HFF-Myc (cell line): ENCODE results near the gene RENBP.

Experiments
- DNase-seq: peaks from one replicate; pipeline ENCODE4 v3.0.0-alpha.2; 2011; ENCODE audit warnings: low read depth; ENCODE audit errors: extremely low read depth
- H3K4me3 ChIP-seq: replicated peaks from 2 replicates; pipeline ENCODE4 v1.5.1; 2011; ENCODE audit warnings: low read depth, mild to moderate bottlenecking, control low read depth, low read length
- TF ChIP-seq, protein P1 (sequence below): IDR thresholded peaks from 2 replicates; pipeline ENCODE4 v1.5.1; 2012; ENCODE audit warnings: mild to moderate bottlenecking, low read depth, low read length, control low read depth; ENCODE audit errors: missing control alignments

RENBP gene

GRCh38 chrX:153966841-153967535, 22.5 kb upstream of the RENBP start:
- TF ChIP-seq, protein P1, sequence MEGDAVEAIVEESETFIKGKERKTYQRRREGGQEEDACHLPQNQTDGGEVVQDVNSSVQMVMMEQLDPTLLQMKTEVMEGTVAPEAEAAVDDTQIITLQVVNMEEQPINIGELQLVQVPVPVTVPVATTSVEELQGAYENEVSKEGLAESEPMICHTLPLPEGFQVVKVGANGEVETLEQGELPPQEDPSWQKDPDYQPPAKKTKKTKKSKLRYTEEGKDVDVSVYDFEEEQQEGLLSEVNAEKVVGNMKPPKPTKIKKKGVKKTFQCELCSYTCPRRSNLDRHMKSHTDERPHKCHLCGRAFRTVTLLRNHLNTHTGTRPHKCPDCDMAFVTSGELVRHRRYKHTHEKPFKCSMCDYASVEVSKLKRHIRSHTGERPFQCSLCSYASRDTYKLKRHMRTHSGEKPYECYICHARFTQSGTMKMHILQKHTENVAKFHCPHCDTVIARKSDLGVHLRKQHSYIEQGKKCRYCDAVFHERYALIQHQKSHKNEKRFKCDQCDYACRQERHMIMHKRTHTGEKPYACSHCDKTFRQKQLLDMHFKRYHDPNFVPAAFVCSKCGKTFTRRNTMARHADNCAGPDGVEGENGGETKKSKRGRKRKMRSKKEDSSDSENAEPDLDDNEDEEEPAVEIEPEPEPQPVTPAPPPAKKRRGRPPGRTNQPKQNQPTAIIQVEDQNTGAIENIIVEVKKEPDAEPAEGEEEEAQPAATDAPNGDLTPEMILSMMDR = no peak
- DNase-seq = no peak
- H3K4me3 ChIP-seq = 0 out of 2 replicates have a peak overlapping the region, but pooled peaks have one; percentile 73

DNA sequence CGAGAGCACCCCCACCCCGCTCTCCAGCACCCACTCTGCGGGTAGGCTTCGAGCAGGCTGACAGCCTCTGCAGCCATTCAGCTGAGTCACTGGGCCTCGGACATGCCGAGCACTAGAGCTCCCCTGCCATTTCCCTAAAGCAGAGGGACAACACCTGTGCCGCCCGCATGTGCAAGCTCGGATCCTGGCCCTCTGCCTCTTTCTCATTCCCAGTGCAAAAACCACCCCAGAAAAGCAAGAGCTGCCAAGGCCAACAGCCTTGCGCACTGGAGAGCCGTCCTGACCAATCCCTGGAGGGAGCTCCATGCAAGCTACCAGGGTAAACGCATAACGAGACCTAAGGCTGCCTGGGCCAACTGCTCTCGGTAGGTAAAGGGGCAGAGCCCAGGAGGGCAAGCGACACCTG, 21.8 kb upstream of the RENBP start:
- TF ChIP-seq, protein P1 = no peak
- no peak overlapping the region for H3K4me3 ChIP-seq
- no peak for DNase-seq

DNA sequence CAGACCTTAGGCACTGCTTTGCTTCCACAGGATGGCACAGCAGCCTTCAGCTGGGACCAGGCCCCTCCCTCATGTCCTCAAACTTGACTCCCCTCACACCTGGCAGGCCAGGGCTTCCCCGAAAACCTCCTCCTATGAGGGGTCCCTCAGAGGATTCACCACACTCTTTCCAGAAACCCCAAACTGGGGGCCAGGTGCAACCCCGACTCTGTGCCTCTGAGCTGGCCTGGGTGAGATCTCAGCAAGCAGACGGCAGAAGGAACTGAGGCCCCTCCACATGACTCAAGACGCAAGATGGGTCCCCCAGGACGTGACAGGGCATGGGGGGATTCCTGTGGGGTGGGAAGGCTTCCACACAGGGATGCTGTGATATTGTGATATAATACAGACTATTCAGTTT, 21.0 kb upstream of the RENBP start:
- no peak for DNase-seq
- TF ChIP-seq, protein P1 = no peak
- no peak overlapping the region for H3K4me3 ChIP-seq

DNA sequence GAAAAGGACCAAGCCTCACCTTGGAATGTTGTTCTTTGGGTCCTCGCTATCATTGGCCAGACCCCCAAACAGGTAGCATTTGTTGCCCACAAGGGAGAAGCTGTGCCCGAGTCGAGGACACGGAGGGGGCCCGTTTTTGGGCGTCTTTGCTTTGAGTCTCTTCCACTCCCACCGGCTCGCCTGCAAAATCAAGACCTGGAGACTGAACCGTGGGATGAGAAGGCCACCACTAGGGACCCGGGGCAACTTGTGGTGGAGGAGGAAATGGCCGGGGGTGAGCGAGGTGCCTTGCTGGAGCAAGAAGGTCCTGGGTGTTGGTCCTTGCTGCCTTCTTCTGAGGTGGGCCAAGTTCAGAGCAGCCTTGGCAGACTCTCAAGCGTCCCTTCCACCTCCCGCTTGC, 19.7 kb upstream of the RENBP start:
- no peak for DNase-seq
- TF ChIP-seq, protein P1 = no peak

GRCh38 chrX:153963546-153963945, 19.1 kb upstream of the RENBP start:
- no peak overlapping the region for H3K4me3 ChIP-seq
- TF ChIP-seq, protein P1 = no peak
- no peak for DNase-seq

More for the DNA sequence above, 19.7 kb upstream of the RENBP start:
- no peak overlapping the region for H3K4me3 ChIP-seq

- no peak overlapping the region for H3K4me3 ChIP-seq
- TF ChIP-seq, protein P1 = no peak
- no peak for DNase-seq
Observed at GRCh38 chrX:153961292-153961691, 16.8 kb upstream of the RENBP start.

- no peak overlapping the region for H3K4me3 ChIP-seq
- TF ChIP-seq, protein P1 = no peak
- DNase-seq = no peak
Observed at GRCh38 chrX:153960786-153961185, 16.3 kb upstream of the RENBP start.
